ENCODE measurements around the gene PTPA.
A peak's percentile ranks its signal among the peaks of the same experiment; 100 is the strongest.

The PTPA gene

DNA sequence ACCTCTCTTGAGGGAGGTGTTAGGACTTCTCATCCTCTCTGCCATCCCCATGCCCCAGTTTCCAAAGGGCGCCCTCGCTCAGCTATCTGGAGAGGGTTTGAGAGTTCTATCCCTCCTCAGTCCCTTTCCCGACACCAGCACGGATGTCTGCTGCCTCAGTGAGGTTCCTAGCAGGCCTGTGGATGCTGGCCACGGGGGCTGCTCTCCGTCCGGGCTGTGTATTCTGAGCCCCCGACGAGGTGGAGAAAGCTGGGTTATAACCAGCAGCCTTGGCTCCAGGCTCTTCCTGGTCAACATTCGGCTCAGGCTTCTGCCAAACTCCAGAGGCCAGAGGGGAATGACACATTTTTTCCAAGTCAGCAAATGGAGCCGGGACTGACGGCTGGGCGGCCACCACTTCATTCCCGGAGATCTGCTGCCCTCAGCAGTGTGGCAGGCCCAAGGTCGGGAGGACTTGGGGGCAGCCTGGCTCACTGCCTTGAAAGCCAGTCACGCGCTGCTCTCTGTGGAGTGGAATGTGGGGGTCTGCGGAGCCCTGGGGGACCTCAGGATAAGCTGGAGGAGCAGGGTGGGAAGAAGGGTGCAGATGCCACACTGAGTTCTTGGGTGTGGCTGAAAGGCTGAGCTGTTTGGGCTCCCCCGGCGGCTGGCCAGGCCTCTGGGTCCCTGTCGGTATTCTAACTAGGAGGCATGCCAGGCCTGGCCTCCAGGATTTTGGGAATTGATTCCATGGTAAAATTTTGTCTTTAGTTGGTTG, 27.4 kb downstream of the PTPA start:
- no peak for DNase-seq (ENCODE audit: low read depth)

DNA sequence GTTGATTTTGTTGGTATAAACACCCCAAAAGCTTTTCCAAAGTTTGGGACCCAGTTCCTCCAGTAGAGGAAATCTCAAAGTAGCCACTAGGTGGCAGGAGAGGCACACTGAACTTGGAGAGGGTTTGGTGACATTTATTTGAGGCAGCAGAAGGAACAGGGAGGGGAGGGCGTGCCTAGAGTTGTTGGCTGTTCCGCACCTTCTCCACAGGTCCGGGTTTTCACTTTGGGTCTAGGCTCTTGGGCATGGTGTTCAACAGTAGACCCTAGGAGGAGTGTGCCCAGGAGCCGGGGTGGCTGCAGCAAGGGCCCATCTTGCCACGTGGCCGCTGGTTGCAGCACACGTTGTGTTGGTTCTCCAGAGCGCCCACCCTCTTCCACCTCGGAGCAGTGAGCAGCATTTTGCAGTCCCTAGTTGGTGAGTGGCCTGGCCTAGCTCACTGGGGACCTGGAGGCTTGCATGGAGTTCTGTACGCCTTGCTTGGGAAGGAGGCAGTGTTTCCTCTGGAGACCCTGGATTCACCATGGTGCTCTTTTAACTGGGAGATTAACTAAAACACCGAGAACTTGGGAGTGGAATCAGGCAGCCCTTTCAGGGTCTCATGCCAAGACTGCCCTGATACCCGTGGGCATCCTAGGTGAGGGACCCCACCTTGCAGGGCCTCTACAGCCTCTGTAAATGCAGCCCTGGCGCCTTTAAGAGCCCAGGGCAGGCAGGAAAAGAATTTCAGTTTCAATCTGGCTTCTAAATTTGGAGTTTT, 28.2 kb downstream of the PTPA start:
- peak; percentile 83 for DNase-seq (ENCODE audit: low read depth)

DNA sequence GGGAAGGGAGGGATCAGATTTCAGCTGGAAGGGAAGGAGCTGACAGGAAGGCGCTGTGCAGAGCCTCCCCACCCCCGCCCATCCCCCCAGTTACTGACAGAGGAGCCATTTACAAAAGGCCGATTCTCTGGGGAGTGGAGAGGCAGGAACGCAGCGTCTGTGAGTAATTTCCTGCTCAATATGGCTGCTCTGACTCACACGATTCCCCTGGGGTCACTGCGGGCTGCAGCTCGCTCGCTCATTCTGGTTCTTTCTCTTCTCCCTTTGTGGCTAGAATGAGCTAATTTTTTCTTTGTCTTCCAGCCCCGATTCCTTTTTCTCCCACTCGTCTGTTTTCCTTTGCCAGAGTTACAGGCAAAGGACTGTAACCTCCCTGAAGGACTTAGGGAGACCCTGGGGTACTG, 28.8 kb downstream of the PTPA start:
- DNase-seq (ENCODE audit: low read depth), result peak; percentile 100

DNA sequence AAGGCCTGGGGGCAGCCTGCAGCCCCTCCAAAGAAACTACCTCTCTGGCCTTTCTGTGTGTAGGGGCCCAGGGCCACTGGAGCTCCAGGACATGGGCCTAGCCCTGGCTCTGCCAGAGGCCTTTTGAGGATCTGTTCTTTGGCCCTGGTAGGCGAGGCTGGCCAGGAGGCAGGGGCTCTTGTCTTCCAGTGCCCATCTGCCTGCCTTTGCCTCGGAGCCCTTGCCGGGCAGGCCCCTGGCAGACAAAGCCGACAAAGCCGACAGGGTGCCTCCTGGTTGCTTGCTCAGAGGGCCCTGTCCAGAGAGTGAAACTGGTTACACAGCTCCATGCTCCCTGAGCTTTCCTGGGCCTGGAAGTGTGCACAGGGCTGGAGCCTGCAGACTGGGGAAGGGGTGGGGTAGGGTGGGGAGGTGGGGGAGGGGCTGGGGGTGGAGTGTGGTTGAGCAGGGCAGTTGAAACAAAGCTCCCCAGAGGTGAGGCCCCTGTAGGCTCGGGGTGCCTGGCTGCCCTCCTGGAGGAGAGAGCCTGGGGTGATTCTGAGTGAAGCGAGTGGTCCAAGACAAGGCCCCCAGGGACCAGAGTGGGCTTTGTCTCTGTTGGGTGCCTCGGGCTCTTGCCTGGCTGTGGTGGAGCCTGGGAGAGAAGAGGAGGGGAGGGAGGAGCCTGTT, 29.3 kb downstream of the PTPA start:
- DNase-seq (ENCODE audit: low read depth), result peak; percentile 40

DNA sequence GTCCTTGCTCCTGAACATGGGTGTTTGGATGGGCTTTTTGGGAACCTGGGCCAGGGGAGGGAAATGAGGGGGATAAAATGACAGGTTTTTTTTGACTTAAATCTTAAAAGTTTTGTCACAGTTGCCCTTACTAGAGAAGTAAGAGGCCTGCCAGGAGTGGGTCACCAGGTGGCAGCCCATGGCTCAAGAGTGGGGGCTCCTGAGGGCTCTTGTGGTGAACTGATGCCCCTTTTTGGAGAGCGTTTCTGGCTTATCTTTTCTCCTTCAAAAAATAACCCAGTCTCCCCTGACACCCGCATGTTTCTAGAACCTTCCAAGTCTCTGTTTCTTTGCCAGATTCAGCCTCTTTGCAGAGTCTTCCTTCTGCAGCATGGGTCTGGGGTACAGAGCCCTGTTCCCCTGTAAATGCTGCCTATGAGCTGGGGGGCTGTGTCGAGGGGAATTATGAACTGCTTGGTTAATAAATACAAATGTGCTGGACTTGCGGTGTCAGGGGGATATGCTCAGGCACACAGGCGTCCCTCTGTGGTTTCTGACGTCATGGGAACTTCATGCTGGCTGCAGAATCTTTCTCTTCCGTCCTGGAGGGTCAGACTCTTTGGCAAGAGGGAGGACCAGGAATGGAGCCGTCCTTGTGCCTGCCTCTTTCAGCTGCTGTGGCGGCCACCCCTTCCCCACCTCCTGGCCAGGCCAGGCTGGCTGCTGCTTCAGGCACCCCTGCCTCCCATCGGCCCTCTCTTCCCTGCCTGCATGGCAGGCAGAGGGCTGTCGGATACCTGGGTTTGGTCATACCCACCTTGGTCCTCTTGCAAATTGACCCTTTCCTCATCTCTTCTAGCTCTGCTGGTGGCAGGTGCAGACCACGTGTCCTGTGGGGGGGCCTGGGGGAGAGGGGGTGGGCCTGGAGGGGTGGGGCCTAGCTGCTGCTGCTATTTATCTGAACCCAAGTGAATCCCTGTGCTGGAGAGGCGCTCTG, 30.1 kb downstream of the PTPA start:
- DNase-seq (ENCODE audit: low read depth), result peak; percentile 68

DNA sequence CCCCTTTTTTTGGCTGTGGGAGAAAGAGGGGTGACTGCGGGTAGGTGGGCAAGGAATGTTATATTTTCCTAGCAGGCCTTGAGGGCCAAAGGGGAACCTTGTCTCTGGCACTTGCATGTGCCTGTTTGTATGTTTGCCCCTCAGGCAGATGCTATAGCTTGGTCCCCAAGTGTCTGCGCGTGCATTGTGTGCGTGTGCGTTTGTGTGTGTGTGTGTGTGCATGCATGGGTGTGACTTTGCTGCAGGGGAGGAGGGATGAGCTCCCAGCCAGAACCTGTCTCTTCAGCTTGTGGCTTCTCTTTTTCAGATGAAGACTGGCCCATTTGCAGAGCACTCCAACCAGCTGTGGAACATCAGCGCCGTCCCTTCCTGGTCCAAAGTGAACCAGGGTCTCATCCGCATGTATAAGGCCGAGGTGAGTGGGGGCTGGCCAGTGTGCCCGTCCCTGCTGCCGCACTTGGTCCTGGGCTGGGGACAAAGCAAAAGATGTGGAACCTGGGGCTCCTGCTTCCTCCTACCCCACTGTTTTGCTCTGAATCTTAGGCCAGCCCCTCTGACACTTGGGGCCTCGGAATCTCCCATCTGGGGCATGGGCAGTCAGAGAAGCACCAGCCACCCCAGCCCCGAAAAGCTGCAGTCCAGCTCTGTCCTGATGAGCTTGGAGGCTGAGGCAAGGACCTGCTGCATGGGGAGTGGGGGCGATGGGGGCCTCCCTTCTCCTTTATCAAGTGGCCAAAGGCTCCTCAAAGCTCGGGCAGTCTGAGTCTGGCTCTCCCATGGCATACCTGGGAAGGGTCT, 31.1 kb downstream of the PTPA start:
- no peak for DNase-seq (ENCODE audit: low read depth)

DNA sequence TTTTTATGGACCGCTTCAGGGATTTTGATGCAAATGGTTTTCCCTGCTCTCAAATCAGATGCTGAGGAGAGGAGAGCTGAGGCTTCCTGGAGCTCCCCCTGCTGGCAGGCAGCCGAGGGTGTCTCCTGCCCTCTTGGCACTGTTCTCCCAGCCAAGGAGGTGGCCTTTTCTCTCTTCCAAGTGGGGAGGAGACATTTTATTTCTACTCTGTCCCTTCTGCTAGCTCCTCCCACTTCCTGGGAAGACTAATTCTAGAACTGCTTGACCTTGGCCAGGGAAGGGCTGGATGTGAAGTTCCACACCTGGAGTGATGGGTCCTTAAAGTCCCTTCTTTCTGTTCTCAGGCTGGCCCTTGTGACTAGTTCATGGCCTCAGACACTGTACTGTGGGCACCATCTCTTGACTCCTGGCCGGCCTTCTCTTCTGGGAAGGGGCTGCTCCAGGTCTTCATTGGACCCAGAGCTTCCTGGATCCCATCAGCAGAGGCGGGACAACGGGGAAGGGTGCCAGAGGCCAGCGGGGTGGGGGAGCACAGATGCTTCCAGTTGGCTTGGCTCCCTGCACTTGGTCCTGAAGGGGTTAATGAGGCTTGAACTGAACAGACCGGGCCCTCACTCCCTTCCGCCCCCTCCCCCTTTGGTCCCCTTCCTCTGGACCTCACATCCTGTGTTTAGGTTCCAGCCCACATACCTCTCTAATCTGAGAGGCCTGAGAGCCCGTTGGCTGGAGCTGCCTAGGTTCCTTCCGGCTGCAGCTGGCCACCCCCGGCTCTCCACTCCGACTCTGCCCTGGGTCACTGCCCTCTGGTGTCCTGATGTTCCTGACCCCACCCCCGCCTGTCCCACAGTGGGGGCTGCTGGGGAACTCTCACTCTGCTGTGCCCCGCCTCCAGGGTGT, 32.1 kb downstream of the PTPA start:
- peak; percentile 81 for DNase-seq (ENCODE audit: low read depth)

DNA sequence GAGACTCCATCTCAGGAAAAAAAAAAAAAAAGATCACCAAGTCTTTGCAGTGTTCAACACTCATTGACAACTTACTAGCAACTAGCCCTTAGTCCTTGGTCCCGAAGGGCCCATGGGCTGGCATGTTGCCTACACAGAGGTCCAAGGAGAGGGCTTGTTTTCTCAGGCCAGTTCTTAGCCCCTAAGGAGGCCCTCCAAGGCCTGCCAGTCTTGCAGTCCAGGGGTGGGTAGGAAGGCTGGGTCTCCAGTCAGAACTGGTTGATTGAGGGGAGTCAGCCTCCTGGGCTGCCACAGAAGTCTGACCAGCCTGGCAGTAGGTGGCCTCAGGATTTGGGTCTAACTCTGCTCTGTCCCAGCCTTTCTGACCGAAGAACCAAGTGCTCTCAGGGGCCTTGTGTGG, 34.1 kb downstream of the PTPA start:
- DNase-seq (ENCODE audit: low read depth), result no peak

DNA sequence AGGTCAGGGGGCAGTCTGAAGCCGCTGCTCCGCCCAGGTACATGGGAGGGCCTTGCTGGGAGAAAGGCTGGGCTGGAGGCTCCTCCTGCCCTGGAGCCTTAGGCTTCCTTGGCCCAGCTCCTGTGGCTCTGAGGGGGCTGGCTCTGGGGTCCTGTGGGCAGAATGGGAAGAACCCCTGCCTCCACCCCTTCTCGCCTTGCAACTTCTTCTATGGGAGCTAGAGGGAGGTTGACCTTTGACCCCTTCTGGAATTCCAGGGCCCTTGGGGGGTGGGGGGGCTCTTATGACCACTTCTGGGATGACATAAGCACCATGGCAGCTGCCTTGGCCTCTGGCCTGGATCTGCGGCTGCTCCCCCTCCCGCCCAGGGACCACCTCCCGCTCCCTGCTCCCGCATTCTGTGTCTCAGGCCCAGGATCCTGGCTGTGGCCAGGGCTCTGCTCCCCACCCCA, 34.7 kb downstream of the PTPA start:
- peak; percentile 74 for DNase-seq (ENCODE audit: low read depth)

DNA sequence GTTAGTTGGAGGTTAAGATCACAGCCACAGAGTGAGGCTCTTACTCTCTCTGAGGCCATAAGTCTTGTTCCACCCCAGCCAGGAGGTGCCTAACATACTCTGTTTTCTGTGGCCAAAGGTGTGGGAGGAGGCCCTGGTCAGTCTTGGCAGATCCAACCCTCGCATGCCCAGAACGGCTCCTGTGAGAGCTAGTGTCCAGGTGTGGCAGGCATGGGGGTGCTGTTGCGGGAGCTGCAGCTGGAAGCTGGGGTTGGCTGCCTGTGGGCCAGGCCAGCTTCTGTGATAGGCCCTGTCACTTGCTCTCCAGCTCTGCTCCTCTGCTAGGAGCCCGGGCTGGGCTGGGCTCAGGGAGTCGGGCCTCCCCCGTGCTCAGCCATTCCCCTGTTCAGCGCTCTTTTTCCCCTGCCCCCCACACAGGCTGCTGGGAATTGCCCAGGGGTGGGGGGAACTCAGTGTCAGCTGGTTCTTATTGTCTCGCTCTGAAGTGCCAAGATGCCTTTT, 35.3 kb downstream of the PTPA start:
- no peak for DNase-seq (ENCODE audit: low read depth)

DNA sequence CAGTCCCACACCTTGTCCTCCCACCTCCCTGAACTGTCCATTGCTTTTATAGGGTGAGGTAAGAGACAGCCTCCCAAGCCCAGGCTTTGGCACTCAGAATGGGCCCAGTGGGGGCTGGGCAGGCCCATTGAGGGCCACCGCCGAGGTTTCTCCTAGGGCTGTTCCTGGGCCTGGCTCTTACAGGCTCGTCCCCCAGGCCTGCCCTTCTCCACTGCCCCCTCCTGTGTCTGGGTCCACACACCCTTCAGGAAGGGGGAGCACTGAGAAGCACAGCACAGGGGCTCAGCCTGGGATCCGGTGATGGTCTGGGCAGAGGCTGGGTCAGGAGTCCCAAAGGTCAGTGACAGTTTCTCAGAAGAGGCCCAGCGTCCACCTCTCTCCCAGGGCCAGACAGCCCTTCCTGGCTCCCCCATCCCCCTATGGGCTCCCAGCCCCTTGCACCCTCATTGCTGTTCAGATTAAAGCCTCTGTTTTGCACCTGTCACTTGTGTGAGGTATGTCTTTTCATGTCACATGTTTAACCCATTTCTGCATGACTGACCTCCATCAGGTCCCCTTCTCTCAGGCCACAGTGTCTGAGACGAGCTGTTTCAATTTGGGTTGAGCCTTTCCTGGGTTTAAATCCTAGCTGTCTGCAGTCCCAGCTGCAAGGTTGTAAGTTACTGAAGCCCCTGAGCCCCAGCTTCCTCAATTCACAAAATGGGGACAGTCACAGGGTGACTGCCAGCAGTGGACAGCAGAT, 37.4 kb downstream of the PTPA start:
- DNase-seq (ENCODE audit: low read depth), result no peak

DNA sequence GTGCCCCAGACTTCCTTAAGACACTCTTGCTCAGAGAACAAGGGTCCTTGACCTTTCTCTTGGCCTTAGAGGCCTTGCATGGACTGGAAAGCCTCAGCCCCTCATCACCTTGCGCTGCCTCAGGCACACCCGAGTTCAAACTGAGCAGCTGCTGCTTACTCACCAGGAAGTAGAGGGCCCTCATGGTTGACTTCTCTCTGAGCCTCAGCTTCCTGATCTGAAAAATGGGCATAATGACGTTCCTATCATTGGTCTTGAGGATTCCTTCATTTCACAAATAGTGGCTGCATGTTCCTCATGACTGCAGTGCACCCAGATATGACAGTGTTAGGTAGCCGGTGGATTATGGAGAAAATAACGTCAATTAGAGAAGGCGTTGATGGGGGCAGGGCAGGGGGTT, 38.2 kb downstream of the PTPA start:
- DNase-seq (ENCODE audit: low read depth), result no peak

DNA sequence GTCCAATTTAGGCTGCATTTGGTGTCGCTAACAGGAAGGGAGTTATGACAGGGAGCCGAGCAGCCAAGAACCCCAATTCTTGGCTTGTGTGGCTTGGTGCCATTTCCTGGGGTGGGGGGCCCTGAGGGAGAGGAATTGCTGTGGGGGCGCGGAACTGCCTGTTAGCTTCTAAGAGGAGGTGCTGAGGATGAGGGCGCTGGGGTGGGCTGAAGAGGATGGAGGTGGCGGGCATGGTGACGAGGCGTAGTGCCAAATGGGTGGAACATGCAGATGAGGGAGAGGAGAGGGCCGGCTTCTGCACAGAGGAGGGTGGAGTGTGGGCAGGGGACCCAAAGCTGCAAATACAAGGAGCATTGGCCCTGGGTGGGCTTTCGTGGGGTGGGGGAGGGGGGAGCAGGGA, 38.9 kb downstream of the PTPA start:
- DNase-seq (ENCODE audit: low read depth), result no peak

DNA sequence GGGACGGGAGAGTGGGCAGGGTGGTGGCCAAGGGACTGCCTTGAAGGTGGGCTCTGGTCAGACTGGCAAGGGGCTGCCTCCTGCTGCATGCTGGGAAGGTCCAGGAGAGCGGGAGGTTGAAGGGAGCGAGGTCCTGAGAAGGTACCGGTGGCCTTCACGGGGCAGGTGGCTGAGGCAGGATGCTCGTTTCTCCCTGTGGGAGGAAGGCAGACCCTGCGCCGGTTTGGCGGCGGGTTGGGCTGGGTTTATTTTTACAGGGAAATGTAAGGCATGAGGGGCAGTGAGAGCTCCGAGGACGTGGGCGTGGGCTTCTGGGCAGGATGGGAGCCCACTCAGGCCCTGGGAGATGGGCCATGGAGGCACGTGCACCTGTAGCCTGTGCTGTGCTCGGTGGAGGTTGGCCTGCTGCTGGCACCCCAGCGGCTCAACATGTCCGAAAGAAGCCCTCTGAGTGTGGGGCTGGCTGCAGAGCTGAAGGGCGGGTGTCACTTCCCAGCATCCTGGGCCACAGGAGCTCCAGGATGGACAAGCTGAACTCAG, 39.5 kb downstream of the PTPA start:
- no peak for DNase-seq (ENCODE audit: low read depth)

DNA sequence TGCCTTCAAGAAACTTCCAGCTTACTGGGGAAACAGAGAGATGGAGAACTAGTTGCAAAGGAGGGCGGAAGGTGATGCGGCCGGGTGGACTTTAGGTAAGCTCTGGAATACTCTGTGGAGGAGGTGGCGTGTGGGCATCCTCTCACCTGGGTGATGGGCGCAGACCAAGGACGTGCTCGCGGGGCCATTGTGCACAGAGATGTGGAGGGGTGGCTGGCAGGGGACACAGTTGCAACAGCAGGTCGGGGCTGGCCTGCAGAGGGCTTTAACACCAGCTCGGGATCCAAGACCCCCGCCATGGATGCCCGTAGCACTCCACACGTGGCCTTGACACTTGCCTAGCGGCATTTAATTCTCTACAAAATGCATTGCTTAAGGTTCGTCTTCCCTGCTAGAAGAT, 40.3 kb downstream of the PTPA start:
- DNase-seq (ENCODE audit: low read depth), result no peak

DNA sequence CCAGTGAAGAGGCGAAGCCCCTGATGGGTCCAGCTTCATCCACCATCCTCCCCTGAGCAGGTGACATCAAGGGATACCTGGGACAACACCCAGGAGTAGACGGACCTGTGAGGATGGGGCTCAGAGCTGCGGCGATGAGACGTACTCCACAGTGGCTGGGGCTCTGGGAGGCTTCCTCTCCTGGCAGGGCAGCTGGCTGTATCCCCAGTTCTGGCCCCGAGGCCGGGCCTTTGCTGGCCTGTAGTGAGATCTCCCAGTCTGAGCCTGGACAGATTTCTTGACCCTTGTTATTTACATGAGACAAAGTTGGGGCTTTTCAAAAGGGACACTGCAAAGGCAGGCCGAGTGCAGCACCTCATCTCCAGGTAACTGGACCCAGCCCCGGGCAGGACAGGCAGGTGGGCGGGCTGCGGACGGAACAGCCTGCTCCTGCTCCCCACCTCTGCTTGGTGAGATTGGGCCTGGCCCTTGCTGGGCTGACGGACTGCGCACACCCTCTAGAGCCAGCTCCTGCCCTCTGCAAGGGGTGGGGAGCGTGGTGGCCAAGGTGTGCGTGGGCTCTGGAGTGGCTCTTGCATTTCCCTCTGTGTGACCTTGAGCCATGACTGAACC, 43.8 kb downstream of the PTPA start:
- DNase-seq (ENCODE audit: low read depth), result no peak

DNA sequence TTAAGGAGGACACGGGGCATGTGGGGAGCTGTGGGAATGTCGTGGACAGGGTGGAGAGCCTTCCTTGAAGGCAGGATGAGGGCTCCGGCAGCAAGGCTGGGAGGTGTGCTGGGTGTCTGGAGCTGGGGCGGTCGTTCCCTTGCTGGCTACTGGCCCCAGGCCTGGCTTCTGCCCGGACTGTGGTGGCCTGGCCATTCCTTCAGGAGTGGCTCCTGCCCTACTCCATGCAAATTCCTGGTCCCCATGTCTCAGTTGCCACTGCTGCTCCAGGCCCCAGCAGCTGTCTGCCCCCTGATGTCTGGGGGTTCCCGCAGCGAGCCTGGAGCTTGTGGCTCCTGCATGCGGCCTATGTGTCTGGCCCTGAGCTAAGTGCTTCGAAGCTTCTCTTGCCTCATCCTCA, 44.9 kb downstream of the PTPA start:
- DNase-seq (ENCODE audit: low read depth), result no peak
